ENCODE data around the gene PROS1. TPM values are rescaled to one million over a fixed set of nuclear protein-coding genes. Genes with fewer than 3 reads are reported as not detected.

PROS1 gene
- total RNA-seq = 43.0 TPM

GRCh38 chr3:93973131-93974126, at the start of gene PROS1:
Gene PROS1, minus strand, starts transcription at chr3:93973896. Its CDS starts 147 bp downstream, at chr3:93973749.

DNA sequence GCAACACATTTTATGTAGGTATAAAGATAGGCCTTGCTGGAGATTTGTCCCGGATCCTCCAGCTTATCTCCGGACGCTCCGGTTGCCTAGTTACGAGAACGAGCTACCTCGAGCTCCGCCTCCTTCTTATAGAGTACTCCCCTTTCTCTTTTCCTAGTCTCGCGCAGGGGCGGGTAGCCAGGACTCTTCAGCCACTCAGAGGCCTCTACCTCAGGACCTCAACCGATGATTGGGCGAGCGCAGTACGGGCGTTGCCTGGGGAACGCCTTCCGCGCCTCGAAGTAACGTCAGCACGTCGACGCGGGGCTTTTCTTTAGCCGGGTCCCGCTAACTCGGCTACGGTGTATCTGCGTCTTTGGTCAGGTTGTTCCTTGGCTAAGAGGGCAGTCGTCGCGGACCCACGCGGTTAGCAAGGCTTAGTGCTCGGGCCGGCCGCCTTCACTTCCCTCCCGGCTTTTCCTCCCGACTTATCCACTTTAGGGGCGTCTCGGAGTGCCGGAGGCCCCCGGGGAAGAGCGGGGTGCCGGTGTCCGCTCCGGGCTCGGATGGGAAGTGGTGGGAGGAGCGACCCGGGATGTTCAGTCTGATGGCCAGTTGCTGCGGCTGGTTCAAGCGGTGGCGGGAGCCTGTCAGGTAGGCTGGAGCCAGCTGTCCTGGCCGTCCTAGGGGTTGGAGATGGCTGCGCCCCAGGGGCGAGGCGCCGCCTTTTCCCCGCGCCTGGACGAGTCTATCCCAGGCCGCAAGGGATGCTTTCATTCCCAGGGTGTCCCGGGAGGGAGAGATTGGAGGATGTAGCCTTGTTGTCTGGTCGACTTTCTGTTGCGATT, 6.4 kb upstream of the PROS1 start, which contains the start of gene ARL13B:
Gene ARL13B, plus strand, starts transcription at position 306 of the 827 bp plus-strand sequence. Its CDS starts 269 bp downstream, at position 575.

Other genes starting within 250 kb of the PROS1 start
- gene ARL13B, start 6.3 kb upstream of the PROS1 start, total RNA-seq = 26.1 TPM
- gene STX19, start 54.7 kb upstream of the PROS1 start, total RNA-seq = 0.77 TPM
- 10.4 TPM for gene DHFR2, start 89.0 kb upstream of the PROS1 start, total RNA-seq
- 29.6 TPM for gene NSUN3, start 89.2 kb upstream of the PROS1 start, total RNA-seq

Measured in camera-type eye (tissue), 1 donor.